Heart left ventricle (tissue), 16 donors: ENCODE results near the gene FOXN3. TPM values are rescaled to one million over a fixed set of nuclear protein-coding genes. Genes with fewer than 3 reads are reported as not detected.
A peak's percentile ranks its signal among the peaks of the same experiment; 100 is the strongest.

Source experiments
- ATAC-seq, 4 donors: fragments of 200-7000 bp; cut with Tn5 transposase; one replicate each; pipeline ENCODE4 v1.9.1; 2020 to 2022; ENCODE audit warnings: moderate library complexity in 4 of 4, mild to moderate bottlenecking in 3 of 4, moderate number of reproducible peaks in 1 of 4
- DNase-seq, 5 donors: peaks; one replicate each; pipeline ENCODE4 v3.0.0-alpha.2; 2020
- H3K27ac ChIP-seq, 12 donors: fragments of 200-600 bp; sonication (generic) in 4 of 12; one replicate each; pipeline versions ENCODE4 v1.5.0 to v1.8.0; 2016 to 2022; ENCODE audit warnings: mild to moderate bottlenecking in 2 of 12
- H3K27me3 ChIP-seq, 9 donors: fragments of 200-600 bp; sonication (generic) in 2 of 9; one replicate each; pipeline versions ENCODE4 v1.5.1 to v1.8.0; 2016 to 2022; ENCODE audit warnings: mild to moderate bottlenecking in 3 of 9
- H3K36me3 ChIP-seq, 9 donors: fragments of 200-600 bp; sonication (generic) in 2 of 9; one replicate each; pipeline versions ENCODE4 v1.5.0 to v1.8.0; 2018 to 2022; ENCODE audit warnings: mild to moderate bottlenecking in 2 of 9
- H3K4me1 ChIP-seq, 12 donors: fragments of 200-600 bp; sonication (generic) in 4 of 12; one replicate each; pipeline versions ENCODE4 v1.5.0 to v1.8.0; 2016 to 2022; ENCODE audit warnings: mild to moderate bottlenecking in 3 of 12
- H3K4me3 ChIP-seq, 12 donors: fragments of 200-600 bp; sonication (generic) in 4 of 12; one replicate each; pipeline versions ENCODE4 v1.5.0 to v1.8.0; 2017 to 2022; ENCODE audit warnings: mild to moderate bottlenecking in 9 of 12, moderate library complexity in 4 of 12
- H3K9me3 ChIP-seq, 12 donors: fragments of 200-600 bp; sonication (generic) in 4 of 12; one replicate each; pipeline versions ENCODE4 v1.5.0 to v1.8.0; 2016 to 2022; ENCODE audit warnings: mild to moderate bottlenecking in 1 of 12
- CTCF ChIP-seq, 12 donors: fragments of 200-600 bp; sonication (generic) in 4 of 12; IDR thresholded peaks; one replicate each; pipeline versions ENCODE4 v1.5.0 to v1.8.0; 2018 to 2022; ENCODE audit warnings: antibody characterized with exemption in 12 of 12, mild to moderate bottlenecking in 5 of 12
- POLR2A ChIP-seq, 2 donors: fragments of 450-650 bp; IDR thresholded peaks; one replicate each; pipeline ENCODE4 v1.6.1; 2017; ENCODE audit warnings: antibody characterized with exemption in 2 of 2, mild to moderate bottlenecking in 2 of 2, moderate library complexity in 2 of 2
- WGBS, 4 donors: extraction: QIAGEN DNeasy Blood & Tissue Kit in 2 of 4; methylation state at CpG; one replicate each; pipeline versions ENCODE4 v1.1.5 to v1.1.7; 2013 to 2018; 5-methylcytosine and 5-hydroxymethylcytosine counted together
- intact Hi-C, 10 donors: fragments of 100-400 bp; cut with DNase I; formaldehyde crosslinking; loops; one replicate each; pipeline versions ENCODE4 v1.11.1 to v1.14.2; 2022
- polyA plus RNA-seq, 2 donors: library from polyadenylated mRNA; stranded (reverse); fragments of 200-250 nt; gene quantifications; one replicate each; pipeline ENCODE4 v1.2.3, GENCODE V29; 2013
- total RNA-seq, 9 donors: library from RNA; depleted of rRNA in 2 of 9; stranded (reverse); fragments of >200 nt in 2 of 9; fragmentation: NEBNext Ultra II Directional in 3 of 9; extraction: Animal tissue kit (Norgen Biotek cat#: 25700) in 3 of 9; gene quantifications; one replicate each; pipeline versions ENCODE4 v1.1.0 to v1.2.4, GENCODE V29; 2016 to 2023
- donor health status: ischemic (EF 13 %, LVEDD 7.1; RV severe dilation, severe dysfunction).
- donor health status: healthy with polysubstance abuse.
- donor health status: DM: no; HTN: yes; CAD: no.
- donor health status: DM: no; HTN: no; CAD: no.
- donor health status: ischemic (EF 25% LVEDD 6.9; RV normal size, moderate dysfunction).
- donor health status: ischemic (EF 25% LVEDD 5.7; RV mildly dilated, moderate dysfunction).
- donor health status: healthy.
- donor health status: DM: yes; HTN: yes; CAD: no.
- donor health status: ischemic (EF 35%, LVEDD 5.7; RV mildly dilated, moderate dysfunction).
- donor health status: nonischemic (EF 11% LVEDD 7.7; RV severe dilation, severe dysfunction).
- donor health status: DM: yes; HTN: yes; CAD: no.
- donor health status: PGD.
- donor health status: ischemic (EF 29% LVEDD 5.4; RV normal size, mild dysfunction).
- donor health status: nonischemic (EF 23%, LVEDD 6.1; RV moderate dilation, normal function).

FOXN3 gene
- total and polyA plus RNA-seq, 11 donors, result 24.4 to 161 (median 111) TPM

- Histone ChIP-seq H3K27ac (no peak overlapping the region), H3K9me3 (no peaks in the 10 kb centered on the region), H3K36me3 (peaks cover 0 to 7% (median under 1%) of the 10 kb centered on the region in 9 donors), H3K27me3 (no peaks in the 10 kb centered on the region), H3K4me1 (peaks cover 0 to 47% (median 27%) of the 10 kb centered on the region in 12 donors), H3K4me3 (no peak overlapping the region)
- TF ChIP-seq POLR2A (IDR thresholded peaks at IDR 0.05) (no peak), CTCF (IDR thresholded peaks at IDR 0.05) (no peak)
- intact Hi-C loops, result loop anchor here in 4 of 10 donors (10.0 kb wide), 6 partner anchors 86 to 514 kb away; no protein-coding TSS in a partner anchor
- DNase-seq (no peak), ATAC-seq (no peak)
- 99 to 100% (median 99%) methylated on average over 2 of the region's 2 CpGs for WGBS, 4 donors
Observed at GRCh38 chr14:89400529-89400928, 16.5 kb downstream of the FOXN3 start.

- peak overlapping the region in 6 of 12 donors; percentile 10 to 42 (median 14) for H3K4me3 ChIP-seq
- H3K36me3 ChIP-seq, result peaks cover 0 to 3% (median 0%) of the 10 kb centered on the region in 9 donors
- intact Hi-C loops, result loop anchor here in 5 of 10 donors (10.0 kb wide), 7 partner anchors 85 to 515 kb away; no protein-coding TSS in a partner anchor
- H3K27me3 ChIP-seq, result no peaks in the 10 kb centered on the region
- TF ChIP-seq CTCF (IDR thresholded peaks at IDR 0.05), result no peak
- no peak for TF ChIP-seq POLR2A (IDR thresholded peaks at IDR 0.05)
- H3K9me3 ChIP-seq, result no peaks in the 10 kb centered on the region
- ATAC-seq, result peak in 3 of 4 donors; percentile 58 to 63 (median 59)
- WGBS, 4 donors, result 29 to 39% (median 35%) methylated on average over 10 of the region's 10 CpGs
- no peak for DNase-seq
- H3K27ac ChIP-seq, result peak overlapping the region in 4 of 12 donors; percentile 4 to 53 (median 10)
- H3K4me1 ChIP-seq, result peaks cover 3 to 54% (median 32%) of the 10 kb centered on the region in 12 donors
Observed at GRCh38 chr14:89399594-89400068, 17.4 kb downstream of the FOXN3 start.

GRCh38 chr14:89399157-89399556 is 17.9 kb downstream of the FOXN3 start:
- intact Hi-C loops, result loop anchor here in 1 of 10 donors (10.0 kb wide), 1 partner anchor 104 kb away; no protein-coding TSS in a partner anchor
- H3K27me3 ChIP-seq, result no peaks in the 10 kb centered on the region
- ATAC-seq (peak; percentile 35 to 56 (median 44)), DNase-seq (no peak)
- WGBS, 4 donors, result 45 to 58% (median 57%) methylated on average over 7 of the region's 7 CpGs
- H3K4me1 ChIP-seq, result peaks cover 3 to 58% (median 34%) of the 10 kb centered on the region in 12 donors
- TF ChIP-seq POLR2A (IDR thresholded peaks at IDR 0.05), result no peak
- TF ChIP-seq CTCF (IDR thresholded peaks at IDR 0.05), result no peak
- peaks cover 0 to 3% (median 0%) of the 10 kb centered on the region in 9 donors for H3K36me3 ChIP-seq
- peak overlapping the region in 4 of 12 donors; percentile 4 to 53 (median 10) for H3K27ac ChIP-seq
- peak overlapping the region in 6 of 12 donors; percentile 10 to 42 (median 14) for H3K4me3 ChIP-seq
- H3K9me3 ChIP-seq, result no peaks in the 10 kb centered on the region

- ATAC-seq (peak in 1 of 4 donors; percentile 11), DNase-seq (no peak)
- Histone ChIP-seq H3K4me3 (no peak overlapping the region), H3K27ac (peak overlapping the region in 1 of 12 donors; percentile 4), H3K36me3 (no peaks in the 10 kb centered on the region), H3K4me1 (peaks cover 3 to 55% (median 36%) of the 10 kb centered on the region in 12 donors), H3K9me3 (no peaks in the 10 kb centered on the region), H3K27me3 (no peaks in the 10 kb centered on the region)
- TF ChIP-seq POLR2A (IDR thresholded peaks at IDR 0.05), result no peak
- TF ChIP-seq CTCF (IDR thresholded peaks at IDR 0.05), result no peak
- intact Hi-C loops, result loop anchor here in 1 of 10 donors (10.0 kb wide), 1 partner anchor 103 kb away; no protein-coding TSS in a partner anchor
- WGBS, 4 donors, result 82 to 93% (median 84%) methylated on average over 3 of the region's 3 CpGs
Observed at GRCh38 chr14:89397569-89398230, 19.3 kb downstream of the FOXN3 start.
